ENCODE results near the gene NPY1R. TPM values are rescaled to one million over a fixed set of nuclear protein-coding genes. Genes with fewer than 3 reads are reported as not detected.

Gene NPY1R
- total RNA-seq = not detected
- not detected for polyA plus RNA-seq

GRCh38 chr4:163332526-163333406 is at the start of gene NPY1R:
Gene NPY1R, minus strand, starts transcription at chr4:163332596. Its CDS starts 6,042 bp downstream, at chr4:163326554.
- POLR2A ChIA-PET (ENCODE audit: partially characterized antibody) = no interaction called here
- H3K27ac ChIP-seq (ENCODE audit: low read depth, low read length) = no peak within 1 kb of the TSS
- peaks cover 0 to 4% of the 10 kb centered on the region in 2 donors for H3K36me3 Mint-ChIP-seq
- H3K4me1 ChIP-seq (ENCODE audit: insufficient read depth, low read length) = peaks cover 7% of the 10 kb centered on the region
- H3K9me3 Mint-ChIP-seq = peaks cover 0 to 4% (median under 1%) of the 10 kb centered on the region in 8 donors
- no peaks in the 10 kb centered on the region for H3K36me3 ChIP-seq (ENCODE audit: insufficient read depth, low read length)
- H3K4me3 ChIP-seq (ENCODE audit: low read length in 2 of 2) = no peak within 1 kb of the TSS
- H3K4me3 Mint-ChIP-seq = peak within 1 kb of the TSS; percentile 23 to 76 (median 62)
- intact Hi-C loops (cut with micrococcal nuclease) = loop anchor here (2.0 kb wide), 1 partner anchor 836 kb away; no protein-coding TSS in a partner anchor
- peaks cover 31% of the 10 kb centered on the region in 2 donors for H3K27me3 Mint-ChIP-seq
- no peaks in the 10 kb centered on the region for H3K9me3 ChIP-seq (ENCODE audit: control insufficient read depth in 1 of 2, low read length in 2 of 2)
- peaks cover 4% of the 10 kb centered on the region for H3K27me3 ChIP-seq (ENCODE audit: insufficient read depth, low read length)
- no peak within 1 kb of the TSS for H3K27ac Mint-ChIP-seq
- DNase-seq = peak in 1 of 5 donors; percentile 6
- peaks cover 5 to 19% (median 15%) of the 10 kb centered on the region in 4 donors for H3K4me1 Mint-ChIP-seq
- CTCF ChIA-PET (ENCODE audit: partially characterized antibody) = no interaction called here

- Mint-ChIP-seq H3K9me3 (peaks cover 0 to 3% (median 0%) of the 10 kb centered on the region in 8 donors), H3K27ac (no peak overlapping the region), H3K27me3 (peaks cover 0 to 5% of the 10 kb centered on the region in 2 donors), H3K4me3 (no peak overlapping the region), H3K36me3 (no peaks in the 10 kb centered on the region), H3K4me1 (no peaks in the 10 kb centered on the region)
- intact Hi-C loops (cut with micrococcal nuclease) = no loop called here
- no peak for DNase-seq
- POLR2A ChIA-PET (ENCODE audit: partially characterized antibody) = no interaction called here
- Histone ChIP-seq H3K36me3 (ENCODE audit: insufficient read depth, low read length) (no peaks in the 10 kb centered on the region), H3K27ac (ENCODE audit: low read depth, low read length) (no peak overlapping the region), H3K4me3 (ENCODE audit: low read length in 2 of 2) (no peak overlapping the region), H3K27me3 (ENCODE audit: insufficient read depth, low read length) (no peaks in the 10 kb centered on the region), H3K4me1 (ENCODE audit: insufficient read depth, low read length) (no peaks in the 10 kb centered on the region), H3K9me3 (ENCODE audit: control insufficient read depth in 1 of 2, low read length in 2 of 2) (no peaks in the 10 kb centered on the region)
- CTCF ChIA-PET (ENCODE audit: partially characterized antibody) = no interaction called here
These were observed 48.3 kb upstream of the NPY1R start for GRCh38 chr4:163380703-163381102.

- Mint-ChIP-seq H3K27me3 (peaks cover 0 to 4% of the 10 kb centered on the region in 2 donors), H3K4me3 (no peak overlapping the region), H3K36me3 (no peaks in the 10 kb centered on the region), H3K4me1 (peaks cover 0 to 2% (median 0%) of the 10 kb centered on the region in 4 donors), H3K9me3 (peaks cover 0 to 3% (median 0%) of the 10 kb centered on the region in 8 donors), H3K27ac (no peak overlapping the region)
- CTCF ChIA-PET (ENCODE audit: partially characterized antibody) = no interaction called here
- H3K4me1 ChIP-seq (ENCODE audit: insufficient read depth, low read length) = no peaks in the 10 kb centered on the region
- H3K36me3 ChIP-seq (ENCODE audit: insufficient read depth, low read length) = no peaks in the 10 kb centered on the region
- H3K9me3 ChIP-seq (ENCODE audit: control insufficient read depth in 1 of 2, low read length in 2 of 2) = no peaks in the 10 kb centered on the region
- POLR2A ChIA-PET (ENCODE audit: partially characterized antibody) = no interaction called here
- intact Hi-C loops (cut with micrococcal nuclease) = no loop called here
- H3K27me3 ChIP-seq (ENCODE audit: insufficient read depth, low read length) = no peaks in the 10 kb centered on the region
- no peak overlapping the region for H3K4me3 ChIP-seq (ENCODE audit: low read length in 2 of 2)
- no peak overlapping the region for H3K27ac ChIP-seq (ENCODE audit: low read depth, low read length)
- DNase-seq = no peak
These were observed 46.3 kb upstream of the NPY1R start for GRCh38 chr4:163378661-163379060.

- intact Hi-C loops (cut with micrococcal nuclease) = no loop called here
- H3K9me3 ChIP-seq (ENCODE audit: control insufficient read depth in 1 of 2, low read length in 2 of 2) = no peaks in the 10 kb centered on the region
- DNase-seq = no peak
- Mint-ChIP-seq H3K4me1 (peaks cover 0 to 4% (median 0%) of the 10 kb centered on the region in 4 donors), H3K4me3 (no peak overlapping the region), H3K27ac (no peak overlapping the region), H3K9me3 (peaks cover 0 to 4% (median 0%) of the 10 kb centered on the region in 8 donors), H3K27me3 (peaks cover 2% of the 10 kb centered on the region in 2 donors), H3K36me3 (no peaks in the 10 kb centered on the region)
- no peaks in the 10 kb centered on the region for H3K27me3 ChIP-seq (ENCODE audit: insufficient read depth, low read length)
- no peaks in the 10 kb centered on the region for H3K4me1 ChIP-seq (ENCODE audit: insufficient read depth, low read length)
- H3K36me3 ChIP-seq (ENCODE audit: insufficient read depth, low read length) = no peaks in the 10 kb centered on the region
- H3K27ac ChIP-seq (ENCODE audit: low read depth, low read length) = no peak overlapping the region
- CTCF ChIA-PET (ENCODE audit: partially characterized antibody) = no interaction called here
- no peak overlapping the region for H3K4me3 ChIP-seq (ENCODE audit: low read length in 2 of 2)
- POLR2A ChIA-PET (ENCODE audit: partially characterized antibody) = no interaction called here
These were observed 39.6 kb upstream of the NPY1R start for GRCh38 chr4:163372029-163372428.

GRCh38 chr4:163367651-163368050 is 35.3 kb upstream of the NPY1R start:
- no peaks in the 10 kb centered on the region for H3K9me3 ChIP-seq (ENCODE audit: control insufficient read depth in 1 of 2, low read length in 2 of 2)
- H3K27me3 ChIP-seq (ENCODE audit: insufficient read depth, low read length) = no peaks in the 10 kb centered on the region
- no peak overlapping the region for H3K27ac ChIP-seq (ENCODE audit: low read depth, low read length)
- H3K4me1 ChIP-seq (ENCODE audit: insufficient read depth, low read length) = no peaks in the 10 kb centered on the region
- Mint-ChIP-seq H3K27me3 (peaks cover 5 to 9% of the 10 kb centered on the region in 2 donors), H3K9me3 (peaks cover 0 to 4% (median 0%) of the 10 kb centered on the region in 8 donors), H3K4me1 (no peaks in the 10 kb centered on the region), H3K36me3 (no peaks in the 10 kb centered on the region), H3K4me3 (no peak overlapping the region), H3K27ac (no peak overlapping the region)
- H3K4me3 ChIP-seq (ENCODE audit: low read length in 2 of 2) = no peak overlapping the region
- intact Hi-C loops (cut with micrococcal nuclease) = no loop called here
- no peaks in the 10 kb centered on the region for H3K36me3 ChIP-seq (ENCODE audit: insufficient read depth, low read length)
- CTCF ChIA-PET (ENCODE audit: partially characterized antibody) = no interaction called here
- DNase-seq = no peak
- POLR2A ChIA-PET (ENCODE audit: partially characterized antibody) = no interaction called here

- H3K4me1 ChIP-seq (ENCODE audit: insufficient read depth, low read length) = no peaks in the 10 kb centered on the region
- no peak overlapping the region for H3K27ac ChIP-seq (ENCODE audit: low read depth, low read length)
- intact Hi-C loops (cut with micrococcal nuclease) = no loop called here
- H3K9me3 ChIP-seq (ENCODE audit: control insufficient read depth in 1 of 2, low read length in 2 of 2) = no peaks in the 10 kb centered on the region
- H3K36me3 ChIP-seq (ENCODE audit: insufficient read depth, low read length) = no peaks in the 10 kb centered on the region
- H3K4me1 Mint-ChIP-seq = no peaks in the 10 kb centered on the region
- DNase-seq = no peak
- H3K27me3 Mint-ChIP-seq = peaks cover 0 to 5% of the 10 kb centered on the region in 2 donors
- no peaks in the 10 kb centered on the region for H3K27me3 ChIP-seq (ENCODE audit: insufficient read depth, low read length)
- POLR2A ChIA-PET (ENCODE audit: partially characterized antibody) = no interaction called here
- H3K4me3 Mint-ChIP-seq = no peak overlapping the region
- CTCF ChIA-PET (ENCODE audit: partially characterized antibody) = no interaction called here
- no peaks in the 10 kb centered on the region for H3K36me3 Mint-ChIP-seq
- H3K27ac Mint-ChIP-seq = no peak overlapping the region
- H3K4me3 ChIP-seq (ENCODE audit: low read length in 2 of 2) = no peak overlapping the region
- no peaks in the 10 kb centered on the region for H3K9me3 Mint-ChIP-seq
These were observed 23.7 kb upstream of the NPY1R start for GRCh38 chr4:163356104-163356503.

GRCh38 chr4:163353054-163353453 is 20.7 kb upstream of the NPY1R start:
- no peak overlapping the region for H3K27ac ChIP-seq (ENCODE audit: low read depth, low read length)
- CTCF ChIA-PET (ENCODE audit: partially characterized antibody) = no interaction called here
- intact Hi-C loops (cut with micrococcal nuclease) = no loop called here
- POLR2A ChIA-PET (ENCODE audit: partially characterized antibody) = no interaction called here
- H3K4me3 ChIP-seq (ENCODE audit: low read length in 2 of 2) = no peak overlapping the region
- H3K36me3 ChIP-seq (ENCODE audit: insufficient read depth, low read length) = no peaks in the 10 kb centered on the region
- H3K27me3 ChIP-seq (ENCODE audit: insufficient read depth, low read length) = no peaks in the 10 kb centered on the region
- Mint-ChIP-seq H3K4me3 (no peak overlapping the region), H3K9me3 (peaks cover 0 to 3% (median 0%) of the 10 kb centered on the region in 8 donors), H3K4me1 (no peaks in the 10 kb centered on the region), H3K36me3 (no peaks in the 10 kb centered on the region), H3K27me3 (peaks cover 0 to 5% of the 10 kb centered on the region in 2 donors), H3K27ac (no peak overlapping the region)
- no peaks in the 10 kb centered on the region for H3K9me3 ChIP-seq (ENCODE audit: control insufficient read depth in 1 of 2, low read length in 2 of 2)
- no peak for DNase-seq
- H3K4me1 ChIP-seq (ENCODE audit: insufficient read depth, low read length) = no peaks in the 10 kb centered on the region

Measured in CD4-positive, alpha-beta memory T cell (primary cell).